Duodenal mucosa (tissue), 2 donors: ENCODE data around the gene RCAN1.
"Not testable (repeated sequence)": the region's sequence is repeated elsewhere in the genome, so short reads cannot be mapped to it uniquely, and the experiment has no call there.

Experiments
- H3K27ac ChIP-seq: one replicate; pipeline ENCODE4 v1.7.0; 2013; ENCODE audit warnings: low read depth, low read length
- H3K27me3 ChIP-seq, 2 donors: one replicate each; pipeline ENCODE4 v1.7.0; 2013; ENCODE audit warnings: low read length in 2 of 2, control low read depth in 1 of 2; ENCODE audit not compliant: insufficient read depth in 2 of 2, control insufficient read depth in 1 of 2
- H3K36me3 ChIP-seq, 2 donors: one replicate each; pipeline ENCODE4 v1.7.0; 2013; ENCODE audit warnings: low read length in 2 of 2, control low read depth in 1 of 2; ENCODE audit not compliant: insufficient read depth in 2 of 2, control insufficient read depth in 1 of 2
- H3K4me1 ChIP-seq, 2 donors: one replicate each; pipeline ENCODE4 v1.7.0; 2013; ENCODE audit warnings: low read length in 2 of 2, control low read depth in 1 of 2; ENCODE audit not compliant: insufficient read depth in 2 of 2, control insufficient read depth in 1 of 2
- H3K4me3 ChIP-seq, 2 donors: one replicate each; pipeline ENCODE4 v1.7.0; 2013; ENCODE audit warnings: low read length in 2 of 2, low read depth in 1 of 2
- H3K9ac ChIP-seq, 2 donors: one replicate each; pipeline ENCODE4 v1.7.0; 2013; ENCODE audit warnings: low read length in 2 of 2, low read depth in 1 of 2
- H3K9me3 ChIP-seq, 2 donors: one replicate each; pipeline ENCODE4 v1.7.0; 2013; ENCODE audit warnings: low read length in 2 of 2, control low read depth in 1 of 2; ENCODE audit not compliant: control insufficient read depth in 1 of 2

The RCAN1 gene

DNA sequence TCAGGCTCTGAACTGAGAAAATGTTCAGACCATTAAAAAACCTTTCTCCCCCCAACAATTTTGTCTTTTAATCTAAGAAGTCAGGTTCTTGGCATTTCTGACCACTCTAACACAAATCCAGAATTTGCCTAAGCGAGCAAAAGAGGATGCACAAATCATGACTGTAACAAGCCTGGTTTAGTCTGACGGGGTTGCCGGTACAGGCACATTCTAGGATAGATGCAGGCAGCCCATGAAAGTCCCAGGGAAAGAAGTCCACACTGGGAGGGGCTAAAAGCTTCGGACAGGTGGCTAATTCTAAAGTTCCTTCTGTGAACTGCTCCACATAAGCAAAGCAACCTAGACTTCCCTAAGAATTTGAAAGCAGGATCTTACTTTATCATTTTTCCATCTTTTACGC, 54.9 kb downstream of the RCAN1 start:
- no peaks in the 10 kb centered on the region for H3K9me3 ChIP-seq
- H3K4me1 ChIP-seq: no peaks in the 10 kb centered on the region
- no peak overlapping the region for H3K9ac ChIP-seq
- H3K36me3 ChIP-seq: no peaks in the 10 kb centered on the region
- H3K27me3 ChIP-seq: no peaks in the 10 kb centered on the region
- no peak overlapping the region for H3K27ac ChIP-seq
- no peak overlapping the region for H3K4me3 ChIP-seq

DNA sequence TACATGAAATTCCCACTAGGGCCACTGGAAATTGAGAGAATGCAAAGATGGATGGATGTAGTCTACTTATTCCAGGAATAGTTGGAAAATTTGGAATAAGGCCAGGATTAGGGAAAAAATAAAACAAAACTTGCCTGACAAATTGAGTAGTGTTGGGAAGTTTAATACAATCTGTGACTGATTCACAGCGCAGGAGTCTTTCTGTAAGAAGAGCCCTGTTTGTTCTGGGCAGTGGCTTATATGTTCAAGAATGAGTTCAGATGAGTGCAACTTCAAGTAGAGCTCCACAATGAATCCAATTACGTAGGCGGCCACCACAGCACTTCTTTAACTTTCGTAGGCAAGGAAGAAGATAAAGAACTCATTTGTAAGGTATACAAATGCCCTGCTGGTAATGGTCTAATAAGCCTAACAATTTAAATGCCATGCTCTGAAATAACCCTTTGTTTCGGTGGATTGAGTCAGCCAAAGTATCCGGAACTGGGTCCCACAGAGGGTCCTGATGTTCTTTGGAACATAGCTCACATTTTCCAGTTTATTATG, 55.8 kb downstream of the RCAN1 start:
- Histone ChIP-seq H3K27ac (no peak overlapping the region), H3K9ac (no peak overlapping the region), H3K9me3 (peaks cover 0 to 2% of the 10 kb centered on the region in 2 donors), H3K4me1 (no peaks in the 10 kb centered on the region), H3K27me3 (no peaks in the 10 kb centered on the region), H3K36me3 (no peaks in the 10 kb centered on the region), H3K4me3 (no peak overlapping the region)

DNA sequence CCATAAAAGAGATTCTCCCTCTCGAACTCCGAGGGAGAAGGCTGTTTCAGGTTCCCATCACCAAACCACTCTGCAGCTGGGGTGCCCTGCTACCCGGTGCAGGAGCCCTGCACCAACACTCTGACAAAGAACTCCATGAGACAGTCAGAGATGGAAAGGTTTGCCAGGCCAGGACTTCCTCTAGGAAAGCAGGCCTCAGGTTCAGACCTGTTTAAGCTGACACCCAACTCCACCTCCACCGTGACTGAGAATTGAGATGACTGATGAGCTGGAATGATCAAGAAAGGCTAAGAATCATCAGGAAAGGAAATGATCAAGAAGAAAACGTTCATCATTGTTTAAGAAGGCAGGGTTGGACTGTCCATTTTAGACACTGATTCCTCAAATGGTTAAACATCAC, 56.7 kb downstream of the RCAN1 start:
- H3K9me3 ChIP-seq: peaks cover 0 to 2% of the 10 kb centered on the region in 2 donors
- H3K4me1 ChIP-seq: no peaks in the 10 kb centered on the region
- H3K9ac ChIP-seq: no peak overlapping the region
- no peaks in the 10 kb centered on the region for H3K36me3 ChIP-seq
- no peaks in the 10 kb centered on the region for H3K27me3 ChIP-seq
- H3K27ac ChIP-seq: no peak overlapping the region
- no peak overlapping the region for H3K4me3 ChIP-seq

DNA sequence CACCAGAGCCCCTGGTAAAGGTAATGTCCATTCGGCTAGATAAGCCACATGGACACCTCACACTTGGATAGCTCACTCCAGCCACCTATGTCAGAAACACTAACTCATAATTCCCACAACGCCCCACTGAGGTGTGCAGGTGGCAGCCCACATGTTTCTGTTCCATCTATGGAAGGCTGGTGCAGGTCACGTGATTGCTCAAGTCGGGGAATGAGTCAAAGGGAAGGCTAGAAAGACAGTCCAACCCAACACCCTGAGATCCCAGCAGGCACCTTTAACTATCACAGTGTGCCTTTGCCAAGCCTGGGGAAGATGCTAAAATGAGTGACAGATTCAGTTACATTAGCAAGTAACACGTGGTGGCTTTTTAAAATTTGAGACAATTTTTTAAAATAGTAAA, 57.7 kb downstream of the RCAN1 start:
- Histone ChIP-seq H3K36me3 (no peaks in the 10 kb centered on the region), H3K4me3 (no peak overlapping the region), H3K9me3 (peaks cover 0 to 2% of the 10 kb centered on the region in 2 donors), H3K4me1 (peaks cover 0 to 6% of the 10 kb centered on the region in 2 donors), H3K27me3 (no peaks in the 10 kb centered on the region), H3K27ac (no peak overlapping the region), H3K9ac (no peak overlapping the region)

DNA sequence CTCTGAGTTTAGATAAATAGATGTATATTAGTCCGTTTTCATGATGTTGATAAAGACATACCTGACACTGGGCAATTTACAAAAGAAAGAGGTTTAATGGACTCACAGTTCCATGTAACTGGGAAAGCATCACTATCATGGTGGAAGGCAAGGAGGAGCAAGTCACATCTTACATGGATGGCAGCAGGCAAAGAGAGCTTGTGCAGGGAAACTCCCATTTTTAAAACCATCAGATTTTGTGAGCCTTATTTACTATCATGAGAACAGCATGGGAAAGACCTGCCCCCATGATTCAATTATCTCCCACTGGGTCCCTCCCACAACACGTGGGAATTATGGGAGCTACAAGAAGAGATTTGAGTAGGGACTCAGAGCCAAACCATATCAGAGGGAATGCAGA, 60.2 kb downstream of the RCAN1 start:
- H3K36me3 ChIP-seq, H3K27me3 ChIP-seq, H3K9me3 ChIP-seq, H3K4me1 ChIP-seq, H3K4me3 ChIP-seq, H3K9ac ChIP-seq, H3K27ac ChIP-seq: not testable (repeated sequence)

DNA sequence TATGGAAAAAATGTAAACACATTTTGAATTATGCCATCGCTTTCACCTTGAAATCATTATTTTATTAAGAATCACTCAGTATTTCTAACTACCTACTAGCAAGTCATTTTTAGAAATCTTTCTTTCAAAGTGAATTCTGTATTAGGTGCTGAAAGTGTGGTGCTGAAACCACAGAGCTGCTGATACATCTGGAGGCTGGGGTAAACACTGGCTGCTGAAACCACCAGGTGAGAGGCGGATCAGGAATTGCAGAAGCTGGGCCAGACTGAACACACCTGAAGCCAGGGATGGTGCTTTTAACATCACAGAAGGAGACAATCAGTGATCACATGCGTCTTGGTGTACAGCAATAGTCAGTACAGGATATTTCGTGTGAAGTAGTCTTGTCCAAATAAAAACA, 60.7 kb downstream of the RCAN1 start:
- H3K36me3 ChIP-seq: no peaks in the 10 kb centered on the region
- peaks cover 0 to 2% of the 10 kb centered on the region in 2 donors for H3K9me3 ChIP-seq
- no peak overlapping the region for H3K27ac ChIP-seq
- H3K4me1 ChIP-seq: peaks cover 0 to 6% of the 10 kb centered on the region in 2 donors
- H3K27me3 ChIP-seq: no peaks in the 10 kb centered on the region
- no peak overlapping the region for H3K9ac ChIP-seq
- H3K4me3 ChIP-seq: no peak overlapping the region

DNA sequence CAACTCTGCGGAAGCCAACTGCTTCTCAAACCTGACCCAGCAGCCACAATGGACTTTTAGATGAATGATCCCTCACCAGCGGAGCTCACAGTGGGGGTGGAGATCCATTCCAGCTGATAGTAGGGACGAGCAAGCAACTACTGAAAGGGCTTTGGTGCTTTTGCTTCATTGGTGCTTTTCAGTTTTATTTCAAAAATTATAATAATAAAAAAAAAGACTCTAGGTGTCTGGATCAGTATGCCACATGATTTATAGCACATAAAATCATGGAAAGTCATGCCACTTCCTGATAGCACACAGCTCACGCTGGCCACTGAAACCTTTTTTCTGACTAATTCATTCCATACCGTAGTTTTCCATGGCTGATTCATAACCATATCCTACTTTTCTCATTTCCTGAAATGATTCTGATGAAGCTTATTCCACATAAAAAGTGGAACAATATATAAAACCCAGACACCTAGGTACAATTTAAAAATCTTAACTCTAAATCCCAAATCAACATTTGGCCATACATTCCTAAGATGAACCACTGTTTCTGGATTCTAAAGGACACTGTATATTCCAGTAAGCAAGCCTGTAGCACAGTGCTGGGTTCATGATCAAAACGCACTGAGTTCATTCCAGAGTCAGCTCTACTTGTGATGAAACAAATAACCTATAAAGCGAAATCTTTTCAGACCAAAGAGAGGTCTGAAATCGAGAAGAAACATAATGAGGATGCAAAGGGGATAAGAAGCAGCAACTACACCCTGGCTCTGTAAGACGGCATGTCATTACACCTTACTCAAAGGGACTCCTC, 61.6 kb downstream of the RCAN1 start:
- no peaks in the 10 kb centered on the region for H3K27me3 ChIP-seq
- H3K27ac ChIP-seq: no peak overlapping the region
- H3K4me3 ChIP-seq: no peak overlapping the region
- peaks cover 0 to 2% of the 10 kb centered on the region in 2 donors for H3K9me3 ChIP-seq
- H3K36me3 ChIP-seq: no peaks in the 10 kb centered on the region
- H3K9ac ChIP-seq: no peak overlapping the region
- H3K4me1 ChIP-seq: peaks cover 0 to 6% of the 10 kb centered on the region in 2 donors

DNA sequence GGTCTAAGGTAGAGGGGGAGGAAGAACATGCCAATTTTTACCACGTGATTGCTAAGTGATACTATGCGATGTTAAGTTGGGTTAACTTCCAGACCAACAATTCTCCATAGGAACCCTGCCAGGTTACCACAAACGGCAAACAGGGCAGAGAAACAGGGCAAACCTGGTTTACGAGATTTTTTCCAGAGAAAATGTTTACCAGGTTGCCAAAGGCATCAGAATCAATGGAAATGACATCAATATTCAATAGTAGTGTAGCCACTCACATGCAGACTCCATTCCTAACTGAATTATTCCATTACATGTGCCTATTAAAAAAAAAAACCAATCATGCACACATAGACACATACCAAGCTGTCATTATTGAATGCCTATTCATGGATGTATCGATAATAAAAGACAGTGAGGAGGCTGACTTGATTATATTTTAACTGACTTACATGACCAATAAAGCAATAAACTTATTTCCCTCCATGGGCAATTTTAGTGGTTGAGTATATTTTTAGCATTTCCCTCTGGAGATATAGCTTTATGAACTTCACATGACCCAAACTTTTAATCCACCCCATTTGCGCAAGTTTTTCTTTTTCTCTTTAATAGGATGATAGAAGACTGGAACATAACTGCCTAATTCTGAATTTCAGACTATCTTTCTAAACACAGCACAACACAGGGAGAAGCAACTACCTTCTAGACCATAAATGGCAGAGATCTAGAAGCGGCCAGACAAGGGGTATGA, 62.4 kb downstream of the RCAN1 start:
- H3K27ac ChIP-seq: no peak overlapping the region
- no peak overlapping the region for H3K9ac ChIP-seq
- H3K36me3 ChIP-seq: no peaks in the 10 kb centered on the region
- peaks cover 0 to 2% of the 10 kb centered on the region in 2 donors for H3K9me3 ChIP-seq
- H3K27me3 ChIP-seq: no peaks in the 10 kb centered on the region
- peaks cover 0 to 6% of the 10 kb centered on the region in 2 donors for H3K4me1 ChIP-seq
- no peak overlapping the region for H3K4me3 ChIP-seq

DNA sequence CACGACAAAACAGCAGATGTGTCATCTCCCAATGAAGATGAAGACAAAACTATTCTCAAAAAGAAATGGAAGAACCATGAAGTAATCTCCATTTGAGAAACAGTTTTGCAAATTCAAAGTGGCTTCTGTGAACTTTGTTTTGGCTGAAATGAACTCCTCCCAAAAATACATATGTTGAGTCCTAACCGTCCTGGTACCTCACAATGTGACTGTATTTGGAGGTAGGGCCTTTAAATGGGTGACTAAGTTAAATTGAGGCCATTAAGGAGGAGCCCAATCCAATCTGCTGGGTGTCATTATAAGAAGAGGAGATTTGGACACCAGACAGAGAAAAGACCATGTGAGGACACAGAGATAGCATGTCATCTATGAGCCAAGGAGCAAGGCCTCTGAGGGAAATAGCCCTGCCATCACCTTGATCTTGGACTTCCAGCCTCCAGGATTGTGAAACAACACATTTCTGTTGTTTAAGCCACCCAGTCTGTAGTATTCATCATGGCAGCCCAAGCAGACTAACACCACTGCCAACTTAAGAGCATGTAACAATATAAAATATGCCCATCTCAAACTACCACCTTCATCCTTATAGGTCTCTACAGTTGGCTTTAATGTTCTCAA, 64.6 kb downstream of the RCAN1 start:
- Histone ChIP-seq H3K4me1 (peaks cover 7 to 14% of the 10 kb centered on the region in 2 donors), H3K36me3 (no peaks in the 10 kb centered on the region), H3K9me3 (peaks cover 0 to 2% of the 10 kb centered on the region in 2 donors), H3K4me3 (no peak overlapping the region), H3K27ac (no peak overlapping the region), H3K9ac (no peak overlapping the region), H3K27me3 (no peaks in the 10 kb centered on the region)
